Mucosa of stomach (tissue), 1 donor: ENCODE results near the gene DZIP3.

Source experiments
- H3K27me3 ChIP-seq: one replicate; pipeline ENCODE4 v1.7.0; 2013; ENCODE audit warnings: mild to moderate bottlenecking, low read length; ENCODE audit not compliant: control insufficient read depth, insufficient read depth
- H3K36me3 ChIP-seq: one replicate; pipeline ENCODE4 v1.7.0; 2013; ENCODE audit warnings: low read length; ENCODE audit not compliant: control insufficient read depth, insufficient read depth
- H3K4me1 ChIP-seq: one replicate; pipeline ENCODE4 v1.7.0; 2013; ENCODE audit warnings: mild to moderate bottlenecking, low read length; ENCODE audit not compliant: control insufficient read depth, insufficient read depth
- H3K4me3 ChIP-seq: one replicate; pipeline ENCODE4 v1.7.0; 2013; ENCODE audit warnings: low read length
- H3K9ac ChIP-seq: one replicate; pipeline ENCODE4 v1.7.0; 2013; ENCODE audit warnings: mild to moderate bottlenecking, low read length, moderate library complexity
- H3K9me3 ChIP-seq: one replicate; pipeline ENCODE4 v1.7.0; 2013; ENCODE audit warnings: mild to moderate bottlenecking, low read length, moderate library complexity; ENCODE audit not compliant: control insufficient read depth
- donor health status: Pancreatic carcinoma.

DZIP3 gene, protein sequence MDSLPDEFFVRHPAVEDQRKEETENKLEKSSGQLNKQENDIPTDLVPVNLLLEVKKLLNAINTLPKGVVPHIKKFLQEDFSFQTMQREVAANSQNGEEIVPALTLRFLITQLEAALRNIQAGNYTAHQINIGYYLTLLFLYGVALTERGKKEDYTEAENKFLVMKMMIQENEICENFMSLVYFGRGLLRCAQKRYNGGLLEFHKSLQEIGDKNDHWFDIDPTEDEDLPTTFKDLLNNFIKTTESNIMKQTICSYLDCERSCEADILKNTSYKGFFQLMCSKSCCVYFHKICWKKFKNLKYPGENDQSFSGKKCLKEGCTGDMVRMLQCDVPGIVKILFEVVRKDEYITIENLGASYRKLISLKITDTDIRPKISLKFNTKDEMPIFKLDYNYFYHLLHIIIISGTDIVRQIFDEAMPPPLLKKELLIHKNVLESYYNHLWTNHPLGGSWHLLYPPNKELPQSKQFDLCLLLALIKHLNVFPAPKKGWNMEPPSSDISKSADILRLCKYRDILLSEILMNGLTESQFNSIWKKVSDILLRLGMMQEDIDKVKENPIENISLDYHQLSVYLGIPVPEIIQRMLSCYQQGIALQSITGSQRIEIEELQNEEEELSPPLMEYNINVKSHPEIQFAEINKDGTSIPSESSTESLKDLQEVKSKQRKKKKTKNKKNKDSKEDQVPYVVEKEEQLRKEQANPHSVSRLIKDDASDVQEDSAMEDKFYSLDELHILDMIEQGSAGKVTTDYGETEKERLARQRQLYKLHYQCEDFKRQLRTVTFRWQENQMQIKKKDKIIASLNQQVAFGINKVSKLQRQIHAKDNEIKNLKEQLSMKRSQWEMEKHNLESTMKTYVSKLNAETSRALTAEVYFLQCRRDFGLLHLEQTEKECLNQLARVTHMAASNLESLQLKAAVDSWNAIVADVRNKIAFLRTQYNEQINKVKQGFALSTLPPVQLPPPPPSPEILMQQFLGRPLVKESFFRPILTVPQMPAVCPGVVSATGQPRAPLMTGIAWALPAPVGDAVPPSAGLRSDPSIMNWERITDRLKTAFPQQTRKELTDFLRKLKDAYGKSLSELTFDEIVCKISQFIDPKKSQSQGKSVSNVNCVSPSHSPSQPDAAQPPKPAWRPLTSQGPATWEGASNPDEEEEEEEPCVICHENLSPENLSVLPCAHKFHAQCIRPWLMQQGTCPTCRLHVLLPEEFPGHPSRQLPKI

DNA sequence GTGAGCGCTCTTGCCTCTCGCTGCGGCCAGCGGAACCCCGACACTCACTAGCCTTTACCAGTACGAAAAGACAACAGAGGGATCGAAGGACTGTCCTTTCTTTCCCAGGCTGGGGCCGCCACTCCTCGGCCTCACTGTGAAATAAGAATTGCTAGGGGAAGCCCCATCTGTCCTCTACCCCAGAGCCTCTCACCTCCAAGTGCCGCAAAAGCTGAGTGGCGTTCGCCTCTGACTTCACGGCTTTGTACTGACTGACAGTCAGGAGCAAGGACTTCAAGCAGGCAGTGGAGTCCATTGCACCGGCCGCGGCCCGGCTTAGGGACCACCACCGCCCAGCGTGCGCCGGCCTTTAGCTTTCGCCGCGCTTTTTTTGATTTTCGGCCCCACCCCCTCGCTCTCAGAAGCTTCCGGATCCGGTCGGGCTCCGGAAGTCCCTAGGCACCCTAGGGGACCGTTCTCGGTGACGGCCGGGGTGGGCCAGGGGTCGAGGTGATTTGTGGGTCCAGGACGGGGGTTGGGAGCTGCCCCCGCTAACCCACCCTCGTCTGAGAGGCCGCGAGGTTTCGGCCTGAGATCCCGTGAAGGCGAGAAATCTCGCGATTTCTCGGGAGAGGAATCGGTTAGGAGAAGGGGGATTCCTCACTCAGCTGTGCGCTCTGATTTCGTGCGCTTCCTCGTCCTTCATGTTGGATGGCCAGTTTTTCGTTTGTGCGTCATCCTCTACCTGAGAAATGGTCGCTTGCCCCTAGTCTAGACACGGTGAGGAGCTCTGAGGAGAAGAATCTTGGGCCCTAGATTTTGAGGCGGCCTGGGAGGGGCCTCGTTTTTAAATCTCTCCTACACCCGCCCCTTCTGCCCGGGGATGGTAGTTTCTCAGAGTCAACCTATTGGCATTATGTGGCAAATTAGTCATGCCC lies at the start of gene DZIP3, which contains the start of gene CIP2A:
Gene DZIP3 (plus strand): TSS at position 642 of the 917 bp plus-strand sequence. CDS start 15,685 bp downstream, outside the sequence.
Gene CIP2A (minus strand): TSS at position 358 of the 917 bp plus-strand sequence. CDS start 63 bp downstream, at position 295.
- H3K9ac ChIP-seq, result peak within 1 kb of the TSS; percentile 99
- peaks cover 4% of the 10 kb centered on the region for H3K4me1 ChIP-seq

DNA sequence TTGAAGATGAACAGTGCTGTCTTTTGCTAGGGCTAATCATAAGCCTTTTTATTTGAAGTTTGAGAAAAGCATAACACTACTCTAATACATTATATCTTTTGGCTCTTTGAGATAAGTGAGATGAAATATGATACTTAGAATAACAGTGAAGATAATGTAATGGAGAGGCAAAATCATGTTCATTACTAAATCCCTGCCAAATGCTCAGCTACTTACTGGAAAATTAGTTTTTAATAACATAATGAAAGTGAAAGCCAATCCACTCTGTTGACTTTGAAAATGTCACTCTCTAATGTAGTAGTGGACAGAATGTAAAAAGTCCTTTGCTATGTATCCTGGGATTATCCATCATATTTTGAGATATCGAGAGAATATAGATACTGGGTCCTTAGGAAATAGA lies 43.3 kb upstream of the DZIP3 start:
- Histone ChIP-seq H3K9ac (no peak overlapping the region), H3K36me3 (no peaks in the 10 kb centered on the region), H3K27me3 (no peaks in the 10 kb centered on the region), H3K4me1 (no peaks in the 10 kb centered on the region), H3K9me3 (no peaks in the 10 kb centered on the region), H3K4me3 (no peak overlapping the region)

More for the DNA sequence above, at the start of gene DZIP3, which contains the start of gene CIP2A:
- Histone ChIP-seq H3K9me3 (no peaks in the 10 kb centered on the region), H3K27me3 (no peaks in the 10 kb centered on the region), H3K4me3 (peak within 1 kb of the TSS; percentile 98), H3K36me3 (no peaks in the 10 kb centered on the region)

DNA sequence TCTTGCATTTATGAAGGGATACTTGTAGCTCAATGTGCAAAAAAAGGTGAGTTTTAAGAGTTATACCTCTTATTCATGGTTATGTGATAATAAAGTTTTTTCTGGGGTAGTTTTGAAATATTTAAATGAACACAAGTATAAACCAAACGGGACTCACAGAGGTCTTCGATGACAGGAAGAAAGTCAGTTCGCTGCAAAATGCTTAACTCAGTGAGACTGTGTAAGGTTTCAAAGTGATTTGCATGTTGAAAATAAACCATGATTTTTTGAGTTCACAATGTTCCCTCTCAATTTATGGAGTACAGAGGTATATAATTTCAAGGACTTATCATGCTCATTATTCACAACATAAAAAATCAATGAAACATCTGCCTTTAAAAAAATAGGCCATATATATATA lies 42.8 kb upstream of the DZIP3 start:
- Histone ChIP-seq H3K9me3 (no peaks in the 10 kb centered on the region), H3K4me3 (no peak overlapping the region), H3K27me3 (no peaks in the 10 kb centered on the region), H3K36me3 (no peaks in the 10 kb centered on the region), H3K9ac (no peak overlapping the region), H3K4me1 (no peaks in the 10 kb centered on the region)

DNA sequence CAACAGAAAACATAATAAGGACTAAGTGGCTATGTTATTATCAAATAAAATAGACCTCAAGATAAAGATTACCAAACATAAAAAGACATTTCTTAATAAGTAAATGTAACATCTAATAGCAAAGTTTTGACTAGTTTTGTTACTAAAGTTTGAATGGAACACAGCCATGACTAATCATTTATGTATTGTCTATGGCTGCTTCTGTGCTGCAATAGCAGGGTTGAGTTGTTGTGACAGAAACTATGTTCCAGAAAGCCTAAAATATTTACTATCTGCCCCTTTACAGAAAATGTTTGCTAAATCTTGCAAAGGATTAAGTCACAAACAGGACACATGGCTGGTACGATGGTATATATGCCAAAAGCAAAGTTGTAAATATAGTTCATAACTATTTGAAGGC lies 41.2 kb upstream of the DZIP3 start:
- no peaks in the 10 kb centered on the region for H3K9me3 ChIP-seq
- H3K27me3 ChIP-seq, result no peaks in the 10 kb centered on the region
- H3K36me3 ChIP-seq, result no peaks in the 10 kb centered on the region
- no peak overlapping the region for H3K4me3 ChIP-seq
- H3K9ac ChIP-seq, result no peak overlapping the region
- no peaks in the 10 kb centered on the region for H3K4me1 ChIP-seq

DNA sequence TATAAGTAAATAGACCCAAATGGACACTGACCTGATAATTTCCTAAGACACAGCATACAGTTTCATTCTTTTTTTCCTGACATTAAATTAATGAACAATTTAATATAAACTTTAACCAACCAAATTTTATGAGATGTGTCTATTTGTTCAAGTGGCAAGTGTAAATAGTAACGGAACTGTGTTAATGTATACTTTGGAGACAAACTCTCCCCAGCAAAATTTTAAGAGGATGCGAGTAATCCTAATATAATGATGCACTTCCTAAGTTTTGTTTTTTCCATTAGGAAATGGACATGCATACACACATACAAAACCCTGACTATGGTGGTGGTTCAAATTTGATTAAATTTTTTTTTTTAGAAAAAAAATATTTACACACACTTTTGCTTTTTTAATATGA lies 40.6 kb upstream of the DZIP3 start:
- Histone ChIP-seq H3K36me3 (no peaks in the 10 kb centered on the region), H3K4me1 (no peaks in the 10 kb centered on the region), H3K9ac (no peak overlapping the region), H3K27me3 (no peaks in the 10 kb centered on the region), H3K9me3 (no peaks in the 10 kb centered on the region), H3K4me3 (no peak overlapping the region)

DNA sequence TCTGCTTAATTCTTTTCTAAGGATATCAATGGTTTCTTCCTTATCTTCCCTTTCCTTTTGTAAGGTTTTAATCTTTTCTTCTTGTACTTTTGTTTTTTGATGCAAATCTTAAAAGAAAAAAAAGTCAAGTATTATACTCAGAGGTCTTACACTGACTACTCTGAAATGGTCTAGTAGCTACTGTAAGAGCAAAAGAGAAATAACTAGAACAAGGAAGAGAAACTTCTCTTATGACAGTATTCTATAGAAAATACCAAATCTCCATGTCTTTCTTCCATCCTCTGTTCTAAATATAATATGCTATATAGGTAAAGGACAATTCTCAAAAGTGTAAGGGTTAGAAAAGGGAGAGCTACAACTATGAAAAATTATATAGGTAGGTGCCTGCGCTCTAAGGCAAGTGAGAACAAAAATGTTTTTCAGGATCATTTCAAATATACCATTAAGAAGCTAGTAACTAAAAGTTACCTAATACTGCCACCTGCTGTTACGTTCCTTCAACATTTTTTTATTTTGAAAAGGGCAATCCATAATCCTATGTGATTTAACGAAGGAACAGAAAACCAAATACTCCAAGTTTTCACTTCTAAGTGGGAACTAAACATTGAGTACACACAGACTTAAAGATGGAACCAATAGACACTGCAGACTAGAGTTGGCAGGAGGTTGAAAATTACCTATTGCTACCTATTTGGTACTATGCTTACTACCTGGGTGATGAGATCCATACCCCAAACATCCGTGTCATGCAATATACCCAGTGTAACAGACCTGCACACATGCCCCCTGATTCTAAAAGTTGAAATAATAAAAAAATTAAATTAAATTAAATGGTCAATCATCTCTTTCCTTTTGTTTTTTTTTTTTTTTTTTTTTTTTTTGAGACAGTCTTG lies 37.0 kb upstream of the DZIP3 start:
- H3K27me3 ChIP-seq, result no peaks in the 10 kb centered on the region
- H3K4me1 ChIP-seq, result peaks cover 10% of the 10 kb centered on the region
- no peaks in the 10 kb centered on the region for H3K36me3 ChIP-seq
- H3K9me3 ChIP-seq, result no peaks in the 10 kb centered on the region
- no peak overlapping the region for H3K9ac ChIP-seq
- H3K4me3 ChIP-seq, result no peak overlapping the region

DNA sequence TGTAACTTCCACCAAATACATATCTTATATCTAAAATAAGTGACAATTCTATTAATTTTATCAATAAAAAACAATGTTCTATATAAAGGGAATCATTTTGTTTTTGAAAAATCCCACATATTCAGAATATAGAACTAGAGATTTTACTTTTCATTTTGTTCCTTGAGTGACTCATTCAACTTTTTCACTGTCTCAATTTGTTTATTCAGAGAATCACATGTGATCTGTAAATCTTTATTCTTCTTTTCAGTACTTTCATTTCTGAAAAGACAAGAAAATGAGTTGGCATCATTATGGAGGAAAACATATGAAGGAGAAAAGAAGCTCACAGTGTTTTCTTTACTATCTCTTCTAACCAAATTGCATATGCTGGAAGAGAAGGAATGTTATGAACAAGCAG lies 35.3 kb upstream of the DZIP3 start:
- Histone ChIP-seq H3K36me3 (no peaks in the 10 kb centered on the region), H3K4me3 (no peak overlapping the region), H3K9me3 (no peaks in the 10 kb centered on the region), H3K4me1 (peaks cover 10% of the 10 kb centered on the region), H3K9ac (no peak overlapping the region), H3K27me3 (no peaks in the 10 kb centered on the region)

DNA sequence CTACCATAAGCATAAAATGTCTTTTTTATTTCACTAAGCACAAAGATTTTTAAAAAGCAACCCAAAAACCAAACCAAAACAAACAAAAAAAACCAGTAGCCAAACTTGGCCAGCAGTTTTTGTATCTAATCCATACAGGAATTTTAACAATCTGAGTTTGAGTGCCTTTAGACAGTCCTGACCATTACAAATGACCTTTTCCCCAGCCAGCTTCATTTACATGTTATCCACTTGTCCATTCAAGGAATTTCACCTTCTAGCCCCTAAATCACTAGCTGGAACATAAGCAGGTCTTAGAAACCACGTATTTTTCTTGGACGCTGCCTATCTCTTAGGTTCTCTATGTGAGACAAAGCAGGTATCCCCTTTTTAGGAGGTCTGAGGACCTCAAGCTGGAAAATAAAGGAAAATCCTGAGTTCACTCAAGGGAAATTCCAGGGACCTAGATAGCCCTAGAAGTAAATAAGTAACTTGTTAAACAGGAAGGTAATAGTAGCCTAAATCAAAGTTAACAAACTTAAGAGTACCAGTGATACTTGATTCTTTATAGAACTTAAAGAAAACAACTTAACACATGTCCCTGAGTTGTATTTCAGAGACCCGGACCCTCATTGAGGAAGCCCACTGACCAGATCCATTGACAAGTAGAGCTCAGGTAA lies 34.5 kb upstream of the DZIP3 start:
- Histone ChIP-seq H3K27me3 (no peaks in the 10 kb centered on the region), H3K4me3 (no peak overlapping the region), H3K36me3 (no peaks in the 10 kb centered on the region), H3K9me3 (no peaks in the 10 kb centered on the region), H3K9ac (no peak overlapping the region), H3K4me1 (peaks cover 10% of the 10 kb centered on the region)

DNA sequence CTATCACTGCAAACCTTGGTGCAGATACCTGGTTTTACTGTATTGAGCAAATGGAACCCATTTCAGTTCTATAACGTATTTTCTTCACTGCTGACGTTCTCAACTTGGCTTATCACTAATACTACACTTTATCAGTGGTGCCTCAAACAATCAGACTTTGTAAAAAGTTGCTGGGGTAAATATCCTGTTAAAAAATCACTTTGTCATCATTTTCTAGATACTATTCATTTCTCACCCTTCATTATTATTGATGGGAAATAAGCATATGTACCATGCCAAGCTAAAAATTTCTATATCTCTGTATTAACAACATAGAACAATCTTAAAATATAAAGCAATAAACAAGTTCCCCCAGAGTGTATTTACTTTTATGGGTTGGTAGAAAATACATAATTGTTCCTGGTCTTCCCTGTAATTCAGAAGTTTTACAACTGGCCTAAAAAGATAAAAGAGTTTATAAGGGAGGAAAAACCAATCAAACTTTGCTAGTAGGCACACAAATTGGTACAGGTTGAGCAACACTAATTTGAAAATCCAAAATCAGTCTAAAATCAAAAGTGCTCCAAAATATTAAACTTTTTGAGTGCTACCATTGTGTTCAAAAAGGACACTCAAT lies 33.4 kb upstream of the DZIP3 start:
- peaks cover 10% of the 10 kb centered on the region for H3K4me1 ChIP-seq
- H3K9ac ChIP-seq, result no peak overlapping the region
- H3K9me3 ChIP-seq, result no peaks in the 10 kb centered on the region
- no peaks in the 10 kb centered on the region for H3K36me3 ChIP-seq
- H3K4me3 ChIP-seq, result no peak overlapping the region
- H3K27me3 ChIP-seq, result no peaks in the 10 kb centered on the region

DNA sequence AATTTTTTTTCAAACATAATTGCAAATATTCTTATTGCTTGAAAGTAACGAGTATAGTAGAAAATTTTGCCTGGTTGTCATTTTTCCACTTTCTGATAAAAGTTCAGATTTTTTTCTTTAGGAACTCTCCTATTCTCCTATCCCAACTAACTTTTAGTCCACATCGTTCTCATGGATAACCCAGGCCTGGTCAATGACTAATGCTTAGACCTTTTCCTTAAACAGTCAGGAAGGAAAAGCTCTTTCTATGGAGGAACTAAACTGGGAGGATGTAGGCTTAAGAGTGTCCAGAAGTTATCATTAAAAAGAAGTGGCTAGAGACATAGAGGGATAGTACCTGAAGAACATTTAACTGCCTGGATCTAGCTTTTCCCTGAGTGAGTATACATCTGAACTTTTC lies 27.0 kb upstream of the DZIP3 start:
- H3K4me1 ChIP-seq, result no peaks in the 10 kb centered on the region
- no peak overlapping the region for H3K4me3 ChIP-seq
- H3K36me3 ChIP-seq, result no peaks in the 10 kb centered on the region
- H3K9ac ChIP-seq, result no peak overlapping the region
- no peaks in the 10 kb centered on the region for H3K9me3 ChIP-seq
- no peaks in the 10 kb centered on the region for H3K27me3 ChIP-seq
